HL-60 (cell line): ENCODE data around the gene IBA57.

Experiments
- DNase-seq, 2 experiments: peaks; one replicate each; pipeline ENCODE4 v3.0.0-alpha.2; 2010 to 2020; ENCODE audit warnings: low read depth in 1 of 2, low spot score in 1 of 2
- H3K27ac ChIP-seq: fragments of 250-450 bp; sonication (Bioruptor Pico); replicated peaks from 2 replicates; pipeline ENCODE4 v1.5.1; 2020; ENCODE audit warnings: mild to moderate bottlenecking, moderate library complexity
- H3K27me3 ChIP-seq: fragments of 250-450 bp; sonication (Bioruptor Pico); 2 replicates; pipeline ENCODE4 v1.5.1; 2021; ENCODE audit warnings: mild to moderate bottlenecking, moderate library complexity; ENCODE audit not compliant: insufficient read depth, poor library complexity, severe bottlenecking
- H3K4me3 ChIP-seq: replicated peaks from 2 replicates; pipeline ENCODE4 v1.5.1; 2011; ENCODE audit warnings: mild to moderate bottlenecking, control low read depth, low read length; ENCODE audit not compliant: insufficient read depth
- GABPA ChIP-seq: IDR thresholded peaks from 2 replicates; pipeline ENCODE4 v1.6.1; 2012; ENCODE audit warnings: low read depth
- POLR2AphosphoS5 ChIP-seq: IDR thresholded peaks from 2 replicates; pipeline ENCODE4 v1.6.1; 2012; ENCODE audit warnings: low read depth
- SPI1 ChIP-seq: IDR thresholded peaks from 2 replicates; pipeline ENCODE4 v1.6.1; 2012; ENCODE audit warnings: low read depth, mild to moderate bottlenecking, borderline replicate concordance
- TF ChIP-seq, protein P1 (sequence below): IDR thresholded peaks from one replicate; pipeline ENCODE4 v1.5.1; 2011; ENCODE audit warnings: low read length, control low read depth, inconsistent platforms; ENCODE audit not compliant: insufficient read depth
- TF ChIP-seq, protein P2 (sequence below): IDR thresholded peaks from 2 replicates; pipeline ENCODE4 v1.6.1; 2012; ENCODE audit warnings: low read depth; ENCODE audit not compliant: insufficient replicate concordance

The IBA57 gene

DNA sequence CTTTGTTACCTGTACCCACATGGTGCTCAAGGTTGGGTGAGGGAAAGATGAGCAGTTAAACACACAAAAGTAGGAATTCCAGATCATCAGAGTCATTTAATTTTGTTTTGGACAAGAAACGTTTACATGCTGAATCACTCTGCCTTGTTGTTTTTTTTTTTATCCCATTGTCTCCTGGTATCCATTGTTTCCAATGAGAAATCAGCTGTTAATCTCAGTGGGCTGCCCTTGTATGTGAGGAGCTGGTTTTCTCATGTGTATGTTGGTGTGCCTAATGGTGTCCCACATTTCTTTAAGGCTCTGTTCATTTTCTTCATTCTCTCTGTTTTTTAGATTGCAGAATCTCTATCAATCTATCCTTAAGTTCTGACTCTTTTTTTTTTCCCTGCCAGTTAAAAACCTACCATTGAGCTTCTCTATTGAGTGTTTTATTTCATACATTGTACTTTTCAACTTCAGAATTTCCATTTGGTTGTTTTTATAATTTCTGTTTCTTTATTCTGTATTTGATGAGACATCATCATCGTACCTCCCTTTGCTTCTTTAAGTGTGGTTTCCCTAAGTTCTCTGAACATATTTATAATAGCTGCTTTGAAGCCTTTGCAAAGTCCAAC, 33.5 kb downstream of the IBA57 start:
- no peak overlapping the region for H3K4me3 ChIP-seq
- DNase-seq, result no peak
- H3K27ac ChIP-seq, result no peak overlapping the region
- TF ChIP-seq SPI1 (no peak), POLR2AphosphoS5 (no peak), GABPA (no peak)
- TF ChIP-seq, protein P1, sequence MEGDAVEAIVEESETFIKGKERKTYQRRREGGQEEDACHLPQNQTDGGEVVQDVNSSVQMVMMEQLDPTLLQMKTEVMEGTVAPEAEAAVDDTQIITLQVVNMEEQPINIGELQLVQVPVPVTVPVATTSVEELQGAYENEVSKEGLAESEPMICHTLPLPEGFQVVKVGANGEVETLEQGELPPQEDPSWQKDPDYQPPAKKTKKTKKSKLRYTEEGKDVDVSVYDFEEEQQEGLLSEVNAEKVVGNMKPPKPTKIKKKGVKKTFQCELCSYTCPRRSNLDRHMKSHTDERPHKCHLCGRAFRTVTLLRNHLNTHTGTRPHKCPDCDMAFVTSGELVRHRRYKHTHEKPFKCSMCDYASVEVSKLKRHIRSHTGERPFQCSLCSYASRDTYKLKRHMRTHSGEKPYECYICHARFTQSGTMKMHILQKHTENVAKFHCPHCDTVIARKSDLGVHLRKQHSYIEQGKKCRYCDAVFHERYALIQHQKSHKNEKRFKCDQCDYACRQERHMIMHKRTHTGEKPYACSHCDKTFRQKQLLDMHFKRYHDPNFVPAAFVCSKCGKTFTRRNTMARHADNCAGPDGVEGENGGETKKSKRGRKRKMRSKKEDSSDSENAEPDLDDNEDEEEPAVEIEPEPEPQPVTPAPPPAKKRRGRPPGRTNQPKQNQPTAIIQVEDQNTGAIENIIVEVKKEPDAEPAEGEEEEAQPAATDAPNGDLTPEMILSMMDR, result no peak
- TF ChIP-seq, protein P2, sequence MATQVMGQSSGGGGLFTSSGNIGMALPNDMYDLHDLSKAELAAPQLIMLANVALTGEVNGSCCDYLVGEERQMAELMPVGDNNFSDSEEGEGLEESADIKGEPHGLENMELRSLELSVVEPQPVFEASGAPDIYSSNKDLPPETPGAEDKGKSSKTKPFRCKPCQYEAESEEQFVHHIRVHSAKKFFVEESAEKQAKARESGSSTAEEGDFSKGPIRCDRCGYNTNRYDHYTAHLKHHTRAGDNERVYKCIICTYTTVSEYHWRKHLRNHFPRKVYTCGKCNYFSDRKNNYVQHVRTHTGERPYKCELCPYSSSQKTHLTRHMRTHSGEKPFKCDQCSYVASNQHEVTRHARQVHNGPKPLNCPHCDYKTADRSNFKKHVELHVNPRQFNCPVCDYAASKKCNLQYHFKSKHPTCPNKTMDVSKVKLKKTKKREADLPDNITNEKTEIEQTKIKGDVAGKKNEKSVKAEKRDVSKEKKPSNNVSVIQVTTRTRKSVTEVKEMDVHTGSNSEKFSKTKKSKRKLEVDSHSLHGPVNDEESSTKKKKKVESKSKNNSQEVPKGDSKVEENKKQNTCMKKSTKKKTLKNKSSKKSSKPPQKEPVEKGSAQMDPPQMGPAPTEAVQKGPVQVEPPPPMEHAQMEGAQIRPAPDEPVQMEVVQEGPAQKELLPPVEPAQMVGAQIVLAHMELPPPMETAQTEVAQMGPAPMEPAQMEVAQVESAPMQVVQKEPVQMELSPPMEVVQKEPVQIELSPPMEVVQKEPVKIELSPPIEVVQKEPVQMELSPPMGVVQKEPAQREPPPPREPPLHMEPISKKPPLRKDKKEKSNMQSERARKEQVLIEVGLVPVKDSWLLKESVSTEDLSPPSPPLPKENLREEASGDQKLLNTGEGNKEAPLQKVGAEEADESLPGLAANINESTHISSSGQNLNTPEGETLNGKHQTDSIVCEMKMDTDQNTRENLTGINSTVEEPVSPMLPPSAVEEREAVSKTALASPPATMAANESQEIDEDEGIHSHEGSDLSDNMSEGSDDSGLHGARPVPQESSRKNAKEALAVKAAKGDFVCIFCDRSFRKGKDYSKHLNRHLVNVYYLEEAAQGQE, result no peak
- no peaks in the 10 kb centered on the region for H3K27me3 ChIP-seq

DNA sequence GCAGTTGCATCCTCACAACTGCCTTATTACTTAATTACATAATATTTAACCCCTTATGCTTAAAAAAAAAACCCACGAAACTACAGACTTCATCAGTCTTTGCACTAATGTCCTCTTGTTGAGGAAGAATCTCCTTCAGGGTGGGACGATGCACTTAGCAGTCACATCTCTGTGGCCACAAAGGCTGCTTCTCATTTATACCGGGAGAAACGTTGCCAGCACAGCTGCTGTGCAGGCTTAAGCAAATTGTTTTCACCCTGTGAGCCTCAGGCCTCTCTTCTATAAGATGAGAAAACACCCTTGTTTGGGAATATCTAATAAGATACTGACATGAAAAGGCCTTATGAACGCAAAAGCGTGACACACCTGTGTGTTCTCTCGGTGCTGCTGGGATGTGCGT, 39.4 kb downstream of the IBA57 start:
- DNase-seq, result no peak
- Histone ChIP-seq H3K27ac (no peak overlapping the region), H3K4me3 (no peak overlapping the region), H3K27me3 (no peaks in the 10 kb centered on the region)
- TF ChIP-seq GABPA, result no peak
- no peak for TF ChIP-seq SPI1
- TF ChIP-seq, protein P1, result no peak
- no peak for TF ChIP-seq POLR2AphosphoS5
- TF ChIP-seq, protein P2, result no peak

DNA sequence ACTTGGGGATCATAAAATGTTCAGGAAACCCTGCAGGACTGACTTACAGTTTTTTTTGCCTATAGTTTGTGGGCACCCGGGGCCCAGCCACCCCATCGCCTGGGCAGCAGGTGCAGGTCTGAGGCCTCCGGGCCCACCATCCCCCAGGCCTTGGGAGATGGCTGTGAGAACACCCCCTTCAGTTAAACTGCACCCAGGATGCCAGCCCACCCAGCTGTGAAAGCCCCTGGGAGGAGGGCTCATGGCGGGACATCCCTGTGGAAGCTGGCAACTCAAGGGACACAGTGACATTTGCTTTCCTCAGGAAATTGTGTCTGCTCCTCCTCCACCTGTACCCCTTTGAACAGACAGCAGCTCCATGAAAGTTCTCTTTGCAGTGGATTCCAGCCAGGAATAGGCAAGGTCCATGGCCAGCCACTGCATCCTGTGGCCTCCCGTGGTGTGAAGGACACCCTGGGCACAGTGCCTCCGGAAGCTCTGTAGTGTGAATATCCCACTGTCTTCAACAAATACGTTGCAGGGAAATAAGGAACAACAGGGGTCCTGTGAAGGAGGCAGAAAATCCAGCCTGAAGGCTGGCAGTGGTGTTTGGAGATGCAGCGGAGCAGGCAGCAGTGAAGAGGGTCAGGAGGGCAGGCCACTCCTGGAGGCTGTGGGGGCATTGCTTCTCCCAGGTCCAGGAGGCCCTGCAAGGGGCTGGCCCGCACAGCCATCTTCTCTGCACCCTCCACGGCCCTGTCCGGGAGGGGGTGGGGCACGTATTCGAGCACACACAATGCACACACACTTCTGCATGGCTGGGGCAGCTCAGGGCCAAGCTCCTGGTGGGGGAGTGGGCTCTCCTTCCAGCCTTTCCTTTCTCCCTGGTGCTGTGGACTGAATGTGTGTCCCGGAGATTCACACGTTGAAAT, 40.2 kb downstream of the IBA57 start:
- Histone ChIP-seq H3K4me3 (no peak overlapping the region), H3K27ac (no peak overlapping the region), H3K27me3 (no peaks in the 10 kb centered on the region)
- no peak for DNase-seq
- TF ChIP-seq, protein P2, result no peak
- TF ChIP-seq POLR2AphosphoS5 (no peak), GABPA (no peak), SPI1 (no peak)
- TF ChIP-seq, protein P1, result no peak
